Activated naive CD4-positive, alpha-beta T cell treated with anti-CD3 and anti-CD28 coated beads for 36 hours (primary cell): ENCODE measurements around the gene KCNIP2. TPM values are rescaled to one million over a fixed set of nuclear protein-coding genes. Genes with fewer than 3 reads are reported as not detected.

Experiments
- CTCF ChIA-PET: fragments of 350-600 bp; sonication (Branson Sonifier 250); formaldehyde crosslinking; loops from one replicate; lab custom pipeline; 2021; ENCODE audit warnings: antibody characterized with exemption; lab: Charles Lee
- DNase-seq: peaks from one replicate; pipeline ENCODE4 v3.0.0-alpha.2; 2020
- H3K27ac Mint-ChIP-seq: one replicate; pipeline ENCODE4 v1.8.0; 2021; ENCODE audit warnings: mild to moderate bottlenecking, mixed read lengths
- H3K27me3 Mint-ChIP-seq: one replicate; pipeline ENCODE4 v1.8.0; 2021; ENCODE audit warnings: low read depth, mixed read lengths
- H3K36me3 Mint-ChIP-seq: one replicate; pipeline ENCODE4 v1.8.0; 2021; ENCODE audit warnings: low read depth, mixed read lengths
- H3K4me1 Mint-ChIP-seq: one replicate; pipeline ENCODE4 v1.8.0; 2021; ENCODE audit warnings: low read depth, mixed read lengths
- H3K4me3 Mint-ChIP-seq: one replicate; pipeline ENCODE4 v1.8.0; 2021; ENCODE audit warnings: mild to moderate bottlenecking, moderate library complexity, mixed read lengths
- H3K9me3 Mint-ChIP-seq: one replicate; pipeline ENCODE4 v1.8.0; 2021; ENCODE audit warnings: mixed read lengths
- intact Hi-C: fragments of 100-400 bp; cut with micrococcal nuclease; formaldehyde crosslinking; loops from one replicate; pipeline ENCODE4 v1.15.1; 2023
- total RNA-seq, 2 experiments: library from RNA; stranded (reverse); gene quantifications; one replicate each; pipeline ENCODE4 v1.2.3, GENCODE V29; 2021

Gene KCNIP2
- total RNA-seq, 2 experiments from 2014 or later, result 0.69 to 0.79 TPM

GRCh38 chr10:101848408-101848807 is 4.8 kb upstream of the KCNIP2 start:
- CTCF ChIA-PET, result interaction anchor here (0.7 to 0.8 kb wide), 2 partner anchors 224 to 234 kb away, joined by 3 read pairs; no protein-coding TSS in a partner anchor
- Mint-ChIP-seq H3K36me3 (peaks cover 3% of the 10 kb centered on the region), H3K27me3 (no peaks in the 10 kb centered on the region), H3K4me3 (no peak overlapping the region), H3K27ac (no peak overlapping the region), H3K9me3 (no peaks in the 10 kb centered on the region), H3K4me1 (peaks cover 7% of the 10 kb centered on the region)
- intact Hi-C loops, result no loop called here
- DNase-seq, result no peak

DNA sequence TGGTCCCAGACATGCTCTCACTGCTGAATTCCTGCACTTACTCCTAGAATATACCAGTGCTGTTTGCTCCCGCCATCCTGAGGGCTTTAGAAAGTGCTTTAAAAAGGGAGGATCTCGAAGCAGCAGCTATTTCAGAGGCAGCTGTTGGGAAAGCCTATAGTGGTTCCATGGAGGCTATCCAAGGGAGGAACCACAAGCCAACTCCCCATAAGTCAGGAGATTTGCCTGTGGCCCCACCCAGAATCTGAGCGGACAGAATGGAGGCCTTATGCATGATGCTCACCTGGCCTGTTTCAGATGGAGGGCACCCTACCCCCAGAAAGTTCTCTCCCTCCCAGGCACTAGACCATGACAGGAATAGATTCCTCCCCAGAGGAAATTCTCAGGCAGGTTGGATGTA is 2.3 kb upstream of the KCNIP2 start:
- intact Hi-C loops, result no loop called here
- CTCF ChIA-PET, result interaction anchor here (0.8 to 1.2 kb wide), 3 partner anchors 10 to 164 kb away, joined by 3 to 4 read pairs (median 3); no protein-coding TSS in a partner anchor
- H3K4me3 Mint-ChIP-seq, result no peak overlapping the region
- peaks cover 25% of the 10 kb centered on the region for H3K4me1 Mint-ChIP-seq
- H3K36me3 Mint-ChIP-seq, result peaks cover 3% of the 10 kb centered on the region
- no peaks in the 10 kb centered on the region for H3K9me3 Mint-ChIP-seq
- no peak for DNase-seq
- H3K27me3 Mint-ChIP-seq, result peaks cover 14% of the 10 kb centered on the region
- no peak overlapping the region for H3K27ac Mint-ChIP-seq

GRCh38 chr10:101841826-101842225 is 1.8 kb downstream of the KCNIP2 start:
- Mint-ChIP-seq H3K4me3 (no peak overlapping the region), H3K27ac (no peak overlapping the region), H3K4me1 (peaks cover 39% of the 10 kb centered on the region), H3K36me3 (no peaks in the 10 kb centered on the region), H3K9me3 (no peaks in the 10 kb centered on the region), H3K27me3 (peaks cover 14% of the 10 kb centered on the region)
- intact Hi-C loops, result loop anchor here (1.0 to 5.0 kb wide), 3 partner anchors 239 to 290 kb away; partner anchors contain the start of gene PPRC1
- CTCF ChIA-PET, result interaction anchor here (0.5 to 5.5 kb wide), 35 partner anchors 9 to 801 kb away, joined by 3 to 97 read pairs (median 4); partner anchors contain the start of genes NPM3 and OGA
- no peak for DNase-seq

DNA sequence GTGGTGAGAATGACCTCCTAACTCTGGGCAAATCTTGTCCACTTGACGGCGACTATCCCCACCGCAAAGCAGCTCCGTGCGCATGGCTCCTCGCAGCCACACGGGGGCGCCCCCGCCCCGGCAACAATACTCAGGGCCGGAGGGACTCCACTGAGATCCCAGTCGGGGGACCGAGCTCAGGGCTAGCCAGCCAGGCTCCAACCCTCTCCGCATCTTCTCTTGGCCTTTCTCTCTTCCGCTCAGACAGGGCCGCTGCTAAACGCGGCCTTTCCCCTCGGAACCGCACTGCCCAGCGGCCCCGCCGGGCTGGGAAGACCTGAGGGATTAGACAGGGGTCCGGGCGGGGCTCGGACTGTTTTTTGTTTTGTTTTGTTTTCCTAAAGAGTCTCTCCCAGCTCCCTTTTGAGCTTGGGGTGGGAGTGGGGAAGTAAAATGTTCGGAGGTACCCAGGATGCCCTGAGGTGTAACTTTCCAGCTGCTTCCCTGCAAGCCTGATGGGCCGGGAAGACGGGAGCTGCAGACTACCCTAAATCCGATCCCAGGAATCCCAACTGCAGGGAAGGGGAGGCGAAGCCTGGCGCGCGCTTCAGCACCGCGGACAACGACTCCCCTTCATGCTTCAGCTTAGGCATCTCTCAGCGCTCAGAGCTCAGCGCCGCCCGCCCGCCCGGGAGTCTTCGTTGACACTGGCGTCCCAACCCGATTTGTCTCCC is 2.7 kb downstream of the KCNIP2 start:
- H3K4me1 Mint-ChIP-seq, result peaks cover 41% of the 10 kb centered on the region
- H3K27ac Mint-ChIP-seq, result no peak overlapping the region
- intact Hi-C loops, result loop anchor here (1.0 to 5.0 kb wide), 7 partner anchors 23 to 291 kb away; partner anchors contain the start of genes OGA and PPRC1
- H3K9me3 Mint-ChIP-seq, result no peaks in the 10 kb centered on the region
- peaks cover 14% of the 10 kb centered on the region for H3K27me3 Mint-ChIP-seq
- H3K4me3 Mint-ChIP-seq, result peak overlapping the region; percentile 76
- H3K36me3 Mint-ChIP-seq, result no peaks in the 10 kb centered on the region
- DNase-seq, result peak; percentile 84
- CTCF ChIA-PET, result interaction anchor here (0.6 to 5.5 kb wide), 52 partner anchors 8 to 1349 kb away, joined by 3 to 97 read pairs (median 4); partner anchors contain the start of genes NPM3, OGA and POLL

DNA sequence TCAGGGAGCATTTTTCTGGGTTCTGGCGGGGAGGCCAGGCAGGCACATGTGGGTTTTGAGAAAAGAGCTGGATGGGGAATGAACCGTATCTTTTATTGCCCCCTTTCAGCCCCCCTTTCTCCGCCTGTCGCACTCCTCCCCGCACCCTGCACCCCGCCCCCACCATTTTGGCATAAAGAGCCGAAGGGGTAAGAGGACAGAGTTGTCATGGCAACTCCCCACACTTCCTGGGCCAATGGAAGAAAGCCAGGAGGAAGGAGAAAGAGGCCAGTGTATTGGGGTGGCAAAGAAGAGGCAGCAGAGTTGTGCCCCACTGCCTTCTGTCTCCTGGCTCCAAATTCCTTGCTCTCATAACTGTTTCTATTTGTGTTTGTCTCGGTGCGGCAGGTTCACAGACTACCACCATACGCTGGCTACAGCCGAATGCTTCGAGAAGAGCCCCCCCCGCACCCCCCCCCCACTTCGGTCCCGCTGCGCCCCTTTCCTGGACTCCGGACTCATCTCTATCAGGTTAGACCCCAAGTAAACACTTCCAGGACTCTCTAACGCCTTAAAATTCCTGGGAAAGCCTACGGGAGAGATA is 3.4 kb downstream of the KCNIP2 start:
- CTCF ChIA-PET, result interaction anchor here (0.7 to 5.5 kb wide), 37 partner anchors 8 to 272 kb away, joined by 3 to 97 read pairs (median 5); partner anchors contain the start of genes NPM3 and OGA
- H3K27ac Mint-ChIP-seq, result no peak overlapping the region
- no peaks in the 10 kb centered on the region for H3K36me3 Mint-ChIP-seq
- intact Hi-C loops, result loop anchor here (1.0 to 5.0 kb wide), 6 partner anchors 22 to 292 kb away; partner anchors contain the start of genes OGA and PPRC1
- peak; percentile 39 for DNase-seq
- peaks cover 46% of the 10 kb centered on the region for H3K4me1 Mint-ChIP-seq
- peak overlapping the region; percentile 76 for H3K4me3 Mint-ChIP-seq
- no peaks in the 10 kb centered on the region for H3K9me3 Mint-ChIP-seq
- H3K27me3 Mint-ChIP-seq, result peaks cover 14% of the 10 kb centered on the region

- H3K27ac Mint-ChIP-seq, result no peak overlapping the region
- peak; percentile 54 for DNase-seq
- no peaks in the 10 kb centered on the region for H3K9me3 Mint-ChIP-seq
- H3K4me3 Mint-ChIP-seq, result peak overlapping the region; percentile 76
- no peaks in the 10 kb centered on the region for H3K36me3 Mint-ChIP-seq
- peaks cover 51% of the 10 kb centered on the region for H3K4me1 Mint-ChIP-seq
- CTCF ChIA-PET, result interaction anchor here (0.7 to 5.5 kb wide), 13 partner anchors 21 to 273 kb away, joined by 3 to 97 read pairs (median 5); partner anchors contain the start of genes NPM3 and OGA
- peaks cover 14% of the 10 kb centered on the region for H3K27me3 Mint-ChIP-seq
- intact Hi-C loops, result loop anchor here (1.0 to 5.0 kb wide), 6 partner anchors 21 to 293 kb away; partner anchors contain the start of genes OGA and PPRC1
Observed at GRCh38 chr10:101839416-101840063, 4.1 kb downstream of the KCNIP2 start.

DNA sequence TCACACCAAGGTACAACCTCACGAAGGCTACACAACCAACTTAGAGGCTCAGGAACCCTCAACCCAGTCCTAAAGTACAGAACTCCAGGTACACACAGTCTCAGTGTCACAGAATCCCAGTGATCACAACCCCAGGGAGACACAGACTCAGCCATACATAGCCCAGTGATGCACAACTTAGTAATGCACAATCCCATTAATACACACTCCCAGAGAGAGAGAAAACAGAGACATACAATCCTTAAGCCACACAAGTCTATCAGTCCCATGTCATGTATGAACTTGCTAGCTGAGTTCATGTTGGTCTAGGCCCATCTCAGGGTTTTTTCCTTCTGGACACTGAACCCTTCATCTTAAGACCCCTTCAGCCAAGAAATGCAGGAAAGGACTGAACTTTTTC is 4.6 kb downstream of the KCNIP2 start:
- Mint-ChIP-seq H3K27me3 (peaks cover 14% of the 10 kb centered on the region), H3K4me1 (peaks cover 52% of the 10 kb centered on the region), H3K4me3 (peak overlapping the region; percentile 76), H3K27ac (no peak overlapping the region), H3K9me3 (no peaks in the 10 kb centered on the region), H3K36me3 (no peaks in the 10 kb centered on the region)
- DNase-seq, result no peak
- CTCF ChIA-PET, result interaction anchor here (0.7 to 5.5 kb wide), 7 partner anchors 20 to 273 kb away, joined by 3 to 97 read pairs (median 6); partner anchors contain the start of gene OGA
- intact Hi-C loops, result no loop called here

DNA sequence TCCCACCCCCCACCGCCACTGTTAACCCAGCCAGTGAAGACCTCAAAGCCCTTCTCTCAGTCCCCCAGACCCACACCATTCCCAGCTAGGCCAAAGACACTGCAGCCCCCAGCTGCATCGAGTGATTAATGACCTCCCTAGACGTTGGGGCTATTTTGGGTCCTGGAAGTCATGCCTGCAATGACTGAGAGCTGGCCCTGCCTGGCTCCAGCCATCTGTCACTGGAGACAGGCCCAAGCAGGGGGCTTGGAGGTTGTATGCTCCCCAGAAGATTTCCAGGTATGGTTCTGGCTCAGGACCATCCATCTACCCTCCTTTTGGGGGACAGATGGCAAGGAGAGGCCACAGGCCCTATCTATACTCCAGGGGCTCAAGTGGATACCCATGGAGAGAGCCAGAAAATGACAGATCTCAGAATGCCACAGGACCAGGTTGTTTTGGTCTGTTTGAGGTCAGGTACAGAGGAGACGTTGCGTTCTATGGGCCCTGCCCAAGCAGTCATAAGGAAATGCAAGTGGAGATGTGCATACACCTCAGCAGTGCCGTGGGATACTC is 5.1 kb downstream of the KCNIP2 start:
- H3K27ac Mint-ChIP-seq, result no peak overlapping the region
- no peaks in the 10 kb centered on the region for H3K36me3 Mint-ChIP-seq
- DNase-seq, result no peak
- H3K4me3 Mint-ChIP-seq, result no peak overlapping the region
- H3K9me3 Mint-ChIP-seq, result no peaks in the 10 kb centered on the region
- H3K4me1 Mint-ChIP-seq, result peaks cover 55% of the 10 kb centered on the region
- CTCF ChIA-PET, result interaction anchor here (0.9 to 5.5 kb wide), 4 partner anchors 50 to 274 kb away, joined by 3 to 97 read pairs (median 9); no protein-coding TSS in a partner anchor
- intact Hi-C loops, result no loop called here
- peaks cover 14% of the 10 kb centered on the region for H3K27me3 Mint-ChIP-seq

- Mint-ChIP-seq H3K27me3 (peaks cover 10% of the 10 kb centered on the region), H3K4me1 (peaks cover 54% of the 10 kb centered on the region), H3K9me3 (no peaks in the 10 kb centered on the region), H3K36me3 (no peaks in the 10 kb centered on the region), H3K4me3 (no peak overlapping the region), H3K27ac (no peak overlapping the region)
- no peak for DNase-seq
- intact Hi-C loops, result no loop called here
- CTCF ChIA-PET, result interaction anchor here (1.1 to 3.5 kb wide), 6 partner anchors 19 to 275 kb away, joined by 3 to 17 read pairs (median 4); no protein-coding TSS in a partner anchor
Observed at GRCh38 chr10:101837748-101838147, 5.9 kb downstream of the KCNIP2 start.

DNA sequence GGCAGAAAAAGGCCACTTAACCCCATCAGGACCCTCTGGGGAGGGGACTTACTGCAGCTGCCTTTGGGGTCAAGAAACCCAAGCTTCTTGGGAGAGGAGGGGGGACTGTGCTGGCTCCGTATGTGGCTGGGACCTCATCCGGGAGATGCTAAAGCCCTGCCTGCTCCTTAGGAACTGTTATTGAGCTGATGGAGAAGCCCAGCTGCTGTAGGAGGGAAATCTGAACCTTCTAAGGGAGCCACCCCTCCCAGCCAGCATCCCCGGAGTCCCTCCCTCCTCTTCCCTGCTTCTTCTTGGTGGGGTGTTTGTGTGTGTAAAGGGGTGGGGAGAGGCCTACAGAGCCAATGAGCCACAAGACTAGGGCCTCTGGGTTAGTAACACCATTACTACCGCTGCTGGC is 8.2 kb downstream of the KCNIP2 start:
- Mint-ChIP-seq H3K36me3 (no peaks in the 10 kb centered on the region), H3K4me3 (no peak overlapping the region), H3K27me3 (no peaks in the 10 kb centered on the region), H3K4me1 (peaks cover 56% of the 10 kb centered on the region), H3K9me3 (no peaks in the 10 kb centered on the region), H3K27ac (no peak overlapping the region)
- CTCF ChIA-PET, result interaction anchor here (0.7 to 3.5 kb wide), 16 partner anchors 8 to 238 kb away, joined by 3 to 17 read pairs (median 4); no protein-coding TSS in a partner anchor
- intact Hi-C loops, result no loop called here
- DNase-seq, result no peak

DNA sequence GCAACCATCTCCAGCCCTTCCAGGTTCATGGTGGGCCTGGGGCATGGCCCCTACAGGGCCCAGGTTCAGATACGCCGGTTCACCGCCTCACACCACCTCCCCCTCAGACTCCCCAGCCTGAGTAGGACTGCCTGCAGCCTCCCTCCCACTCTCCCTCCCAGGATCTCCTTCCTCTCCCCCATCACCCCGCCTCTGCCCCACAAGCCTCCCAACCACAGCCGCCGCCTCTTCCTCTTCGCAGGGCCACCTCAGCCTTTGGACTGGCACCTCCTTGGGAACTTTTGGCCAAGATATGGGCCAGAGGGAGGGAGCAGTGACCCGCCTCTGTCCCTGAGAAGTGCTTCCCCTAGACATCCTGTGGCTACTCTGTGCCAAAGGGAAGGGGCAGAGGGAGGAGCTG is 9.3 kb downstream of the KCNIP2 start:
- no peaks in the 10 kb centered on the region for H3K36me3 Mint-ChIP-seq
- H3K27me3 Mint-ChIP-seq, result no peaks in the 10 kb centered on the region
- H3K4me3 Mint-ChIP-seq, result no peak overlapping the region
- peaks cover 57% of the 10 kb centered on the region for H3K4me1 Mint-ChIP-seq
- no peak for DNase-seq
- H3K27ac Mint-ChIP-seq, result no peak overlapping the region
- CTCF ChIA-PET, result interaction anchor here (1.4 to 3.5 kb wide), 3 partner anchors 16 to 239 kb away, joined by 3 to 17 read pairs (median 12); partner anchors contain the start of gene OGA
- H3K9me3 Mint-ChIP-seq, result no peaks in the 10 kb centered on the region
- intact Hi-C loops, result no loop called here
